Right lung (tissue), 5 donors: ENCODE data around the gene DIP2C. TPM values are rescaled to one million over a fixed set of nuclear protein-coding genes. Genes with fewer than 3 reads are reported as not detected.
"Not testable (repeated sequence)": the region's sequence is repeated elsewhere in the genome, so short reads cannot be mapped to it uniquely, and the experiment has no call there.

Experiments
- DNase-seq, 2 donors: peaks; one replicate each; pipeline ENCODE4 v3.0.0-alpha.2; 2013
- polyA plus RNA-seq, 5 donors: library from polyadenylated mRNA; unstranded; fragments of 120-200 nt; gene quantifications; one replicate each; pipeline versions ENCODE4 v1.2.1 to v1.2.3, GENCODE V29; 2013; ENCODE audit warnings: inconsistent platforms in 1 of 5, low replicate concordance in 1 of 5; ENCODE audit not compliant: insufficient read length in 5 of 5, insufficient read depth in 1 of 5

The DIP2C gene
- polyA plus RNA-seq, 5 donors: 15.8 to 20.3 (median 17.9) TPM

DNA sequence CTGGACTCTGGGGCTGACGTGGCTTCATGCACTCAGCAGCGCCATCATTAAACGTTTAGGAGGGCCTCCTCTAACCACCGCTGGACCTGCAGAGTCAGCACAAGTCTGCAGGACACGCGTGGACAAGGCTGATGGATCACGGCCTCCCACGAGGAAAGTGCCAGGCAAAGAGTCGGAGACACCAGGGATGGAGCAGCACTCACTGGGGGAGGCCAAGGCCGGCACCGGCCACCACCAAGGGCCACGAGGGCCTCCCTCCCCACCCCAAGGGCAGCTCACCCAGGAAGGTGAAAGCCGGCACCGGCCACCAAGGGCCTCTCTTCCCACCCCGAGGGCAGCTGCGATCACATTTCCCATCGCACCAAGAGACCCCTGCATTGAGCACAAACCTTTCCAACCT, 91.5 kb downstream of the DIP2C start:
- DNase-seq: no peak

DNA sequence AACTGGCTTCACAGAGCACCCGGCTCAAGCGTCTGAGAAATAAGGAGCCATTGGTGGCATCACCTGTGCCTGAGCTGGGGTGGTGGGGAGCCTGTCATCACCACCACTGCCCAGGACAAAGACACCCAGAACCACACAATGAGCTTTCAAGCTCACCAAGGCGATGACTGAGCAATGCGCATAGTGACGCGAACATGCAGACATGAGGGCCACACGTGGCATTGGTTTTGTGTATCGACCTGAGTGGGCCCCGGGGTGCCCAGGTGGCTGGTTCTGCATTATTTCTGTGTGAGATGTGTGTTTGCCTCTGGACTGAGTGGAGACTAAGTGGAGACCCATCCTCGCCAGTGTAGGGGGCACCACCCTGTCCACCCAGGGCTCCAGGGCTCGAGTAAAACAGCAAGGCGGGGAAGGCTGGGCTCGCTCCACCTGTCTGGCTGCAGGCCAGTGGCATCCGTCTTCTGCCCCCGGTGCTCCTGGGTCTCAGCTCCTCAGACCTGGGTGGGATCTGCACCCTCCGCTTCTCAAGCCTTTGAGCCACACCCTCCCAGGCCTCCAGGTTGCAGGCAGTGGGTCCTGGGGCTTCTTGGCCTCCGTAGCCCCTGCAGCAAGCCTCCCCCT, 92.6 kb downstream of the DIP2C start:
- no peak for DNase-seq

DNA sequence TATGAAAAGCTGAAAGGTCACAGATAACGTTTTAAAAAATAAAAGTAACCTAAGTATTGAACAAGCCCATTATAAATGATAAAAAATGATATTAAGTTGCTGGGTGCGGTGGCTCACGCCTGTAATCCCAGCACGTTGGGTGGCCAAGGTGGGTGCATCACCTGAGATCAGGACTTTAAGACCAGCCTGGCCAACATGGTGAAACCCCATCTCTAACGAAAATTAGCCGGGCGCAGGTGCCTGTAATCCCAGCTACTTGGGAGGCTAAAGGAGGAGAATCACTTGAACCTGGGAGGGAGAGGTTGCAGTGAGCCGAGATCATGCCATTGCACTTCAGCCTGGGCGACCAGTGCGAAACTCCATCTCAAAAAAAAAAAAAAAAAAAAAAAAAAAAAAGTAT, 93.3 kb downstream of the DIP2C start:
- not testable (repeated sequence) for DNase-seq

DNA sequence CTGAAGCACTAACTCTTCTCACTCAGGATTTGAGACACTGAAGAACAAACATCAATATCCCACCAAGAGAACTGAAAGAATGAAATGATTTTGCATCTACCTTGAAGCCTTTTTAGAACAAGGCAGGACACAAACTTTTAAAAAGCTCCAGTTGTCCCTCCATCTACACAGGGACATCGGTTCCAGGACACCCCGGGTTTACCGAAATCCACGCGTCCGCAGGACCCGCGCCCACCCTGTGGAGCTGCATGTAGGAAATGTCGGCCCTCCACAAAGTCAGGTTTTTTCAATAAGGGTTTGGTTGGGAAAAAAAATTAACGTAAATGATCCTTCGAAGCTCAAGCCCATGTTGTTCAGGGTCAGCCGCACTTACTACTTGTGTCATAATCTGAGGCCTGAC, 94.0 kb downstream of the DIP2C start:
- DNase-seq: no peak

DNA sequence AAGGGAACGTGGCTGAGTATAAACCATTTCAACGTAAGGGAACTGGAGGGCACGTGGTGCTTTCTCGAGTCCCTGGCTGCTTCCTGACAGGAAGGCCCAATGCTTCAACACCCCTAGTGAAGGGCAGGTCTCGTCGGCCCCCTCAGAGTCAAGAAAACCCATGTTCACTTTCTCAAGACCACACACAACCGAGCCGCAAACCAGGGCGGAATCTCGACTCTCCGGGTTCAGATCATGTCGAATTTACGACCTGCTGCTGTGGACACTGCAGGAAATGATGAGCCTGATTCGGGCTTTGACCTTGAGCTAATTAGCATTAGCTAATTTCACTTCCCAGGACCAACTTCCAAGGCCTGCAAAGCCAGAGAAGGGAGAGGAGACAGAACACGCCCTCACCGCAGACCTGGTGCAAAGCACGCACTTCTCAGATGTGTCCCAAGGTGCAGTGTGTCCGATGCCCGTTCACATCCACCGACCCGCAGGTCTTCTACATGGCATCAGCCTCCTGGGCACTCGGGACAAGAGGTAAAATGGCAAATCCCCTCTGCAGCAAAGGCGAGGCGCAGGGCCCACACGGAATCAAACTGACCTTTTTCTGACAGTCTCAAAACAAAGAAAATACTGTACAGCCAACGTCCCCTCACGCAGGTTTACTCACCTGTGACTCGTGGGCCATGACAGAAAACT, 94.7 kb downstream of the DIP2C start:
- DNase-seq: no peak

DNA sequence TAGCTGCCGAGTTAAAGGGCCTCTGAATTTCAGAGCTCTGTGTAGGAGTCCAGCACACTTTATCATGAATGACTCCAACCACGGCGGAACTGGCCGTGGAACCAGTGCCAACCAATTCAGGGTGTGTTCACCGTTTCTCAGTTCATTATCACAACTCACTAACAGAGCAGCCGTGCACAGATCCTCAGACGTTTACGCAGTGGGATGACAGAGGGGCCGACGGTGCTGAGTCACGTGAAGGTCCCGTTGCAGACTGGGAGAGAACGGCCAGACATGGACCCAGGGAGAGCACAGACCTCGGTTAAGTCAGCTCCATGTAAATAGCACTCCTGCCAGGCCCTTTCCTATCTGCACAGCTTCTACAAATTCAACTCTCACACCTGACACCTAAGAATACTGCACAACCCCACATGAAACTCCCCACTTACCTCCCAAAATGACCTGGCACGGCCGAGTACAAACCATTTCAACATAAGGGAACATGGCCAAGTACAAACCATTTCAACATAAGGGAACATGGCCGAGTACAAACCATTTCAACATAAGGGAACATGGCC, 95.5 kb downstream of the DIP2C start:
- DNase-seq: no peak

DNA sequence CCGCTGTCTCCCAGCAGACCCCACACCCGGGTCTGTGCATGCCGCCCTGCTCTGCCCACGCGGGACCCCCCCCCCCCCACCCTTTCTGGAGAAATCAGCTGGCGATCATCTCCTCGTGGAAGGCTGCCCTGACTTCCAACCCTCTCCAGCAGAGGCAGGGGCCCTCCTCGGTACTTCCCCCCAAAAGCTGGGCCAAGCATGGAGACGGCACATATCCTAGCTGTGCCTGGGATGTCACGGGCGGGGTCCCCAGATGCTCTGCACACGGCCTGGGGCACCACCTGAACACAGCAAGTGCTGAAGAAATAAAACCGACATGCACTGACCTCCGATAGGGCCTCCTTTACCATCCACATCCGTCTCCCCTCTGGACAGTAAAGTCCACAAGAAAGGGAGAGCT, 96.0 kb downstream of the DIP2C start:
- DNase-seq: no peak

DNA sequence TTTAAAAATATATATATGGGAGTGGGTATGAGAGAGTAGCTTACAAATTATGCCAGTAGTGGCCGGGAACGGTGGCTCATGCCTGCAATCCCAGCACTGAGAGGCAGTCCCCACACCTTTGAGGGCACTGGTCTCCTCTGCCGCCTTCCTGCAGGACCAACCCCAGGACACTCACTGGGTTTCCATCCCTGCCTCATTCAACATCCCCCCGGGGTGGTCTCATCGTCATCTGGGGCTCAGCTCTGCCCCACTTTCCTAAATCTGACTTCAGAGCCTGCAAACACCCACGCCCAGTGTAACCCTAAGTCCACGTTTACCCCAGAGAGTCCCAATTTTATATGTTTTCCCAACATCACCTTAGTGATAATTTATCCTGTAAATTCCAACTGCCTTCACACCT, 96.5 kb downstream of the DIP2C start:
- no peak for DNase-seq

DNA sequence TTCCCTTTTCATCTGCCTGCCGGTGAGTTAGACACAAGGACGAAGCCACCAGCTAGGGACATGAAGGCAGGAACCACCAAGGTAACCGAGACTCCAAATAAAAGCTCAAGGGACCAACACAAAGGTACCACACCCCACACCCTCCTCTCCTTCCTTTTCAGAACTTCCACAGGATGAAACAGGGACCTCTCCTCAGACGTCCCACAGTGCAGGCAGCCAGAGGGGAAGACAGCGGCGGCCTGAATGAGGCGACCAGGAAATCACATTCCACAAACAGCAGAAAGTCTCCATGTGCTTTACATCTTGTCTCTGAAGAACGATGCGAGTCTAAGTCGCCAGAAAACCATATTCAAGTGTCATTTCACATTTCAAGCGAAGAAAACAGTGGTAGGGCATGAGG, 97.8 kb downstream of the DIP2C start:
- no peak for DNase-seq

DNA sequence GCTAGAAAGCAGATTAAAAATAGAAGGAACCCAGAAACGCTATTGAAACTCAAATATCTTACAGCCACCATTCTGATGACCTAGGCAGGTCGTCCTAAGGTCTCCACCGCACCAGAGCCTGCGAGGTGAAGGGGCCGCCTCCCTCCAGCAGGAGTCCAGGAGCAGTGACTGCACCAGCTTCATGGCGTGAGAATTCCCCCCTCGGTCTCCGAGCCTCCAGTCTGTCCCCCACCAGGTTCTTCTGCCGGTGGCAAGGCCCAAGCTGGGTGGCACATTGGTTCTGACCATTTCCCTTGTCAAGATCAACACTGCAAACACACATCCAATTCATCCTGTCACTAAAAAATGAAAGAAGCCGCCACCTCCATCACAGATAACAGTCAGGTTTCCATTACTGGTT, 98.7 kb downstream of the DIP2C start:
- no peak for DNase-seq

DNA sequence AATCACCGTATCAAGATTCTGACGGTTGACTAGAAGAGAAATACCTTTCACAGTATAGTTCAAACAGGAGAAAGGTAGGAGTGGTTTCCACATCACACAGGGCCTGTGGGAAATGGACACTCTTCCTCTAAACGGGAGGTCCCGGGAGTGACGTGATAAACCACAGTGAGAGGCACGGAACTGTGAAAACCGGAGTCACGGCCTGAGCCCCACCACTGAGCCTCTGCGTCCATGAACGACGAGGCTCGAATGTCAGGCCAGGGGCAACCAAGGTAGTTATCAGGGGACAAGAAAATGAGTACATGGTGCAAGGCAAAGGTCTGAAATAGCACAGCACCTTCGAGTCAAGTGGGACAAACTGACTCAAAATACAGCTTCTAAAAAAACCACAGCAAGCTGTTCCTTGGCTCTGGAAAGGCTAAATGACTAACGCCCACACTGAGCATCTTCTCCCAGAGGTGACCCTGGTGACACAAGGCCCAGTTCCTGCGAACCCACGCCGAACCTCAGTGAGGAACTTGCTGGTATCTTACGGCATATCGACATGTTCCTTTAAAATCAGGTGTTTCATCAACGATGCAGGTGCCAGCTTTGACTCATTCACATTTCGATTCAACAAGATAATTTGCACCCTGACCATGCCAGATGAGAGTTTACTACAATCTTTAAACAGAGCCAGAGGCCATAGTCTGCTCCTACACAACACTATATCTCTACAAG, 99.3 kb downstream of the DIP2C start:
- no peak for DNase-seq

DNA sequence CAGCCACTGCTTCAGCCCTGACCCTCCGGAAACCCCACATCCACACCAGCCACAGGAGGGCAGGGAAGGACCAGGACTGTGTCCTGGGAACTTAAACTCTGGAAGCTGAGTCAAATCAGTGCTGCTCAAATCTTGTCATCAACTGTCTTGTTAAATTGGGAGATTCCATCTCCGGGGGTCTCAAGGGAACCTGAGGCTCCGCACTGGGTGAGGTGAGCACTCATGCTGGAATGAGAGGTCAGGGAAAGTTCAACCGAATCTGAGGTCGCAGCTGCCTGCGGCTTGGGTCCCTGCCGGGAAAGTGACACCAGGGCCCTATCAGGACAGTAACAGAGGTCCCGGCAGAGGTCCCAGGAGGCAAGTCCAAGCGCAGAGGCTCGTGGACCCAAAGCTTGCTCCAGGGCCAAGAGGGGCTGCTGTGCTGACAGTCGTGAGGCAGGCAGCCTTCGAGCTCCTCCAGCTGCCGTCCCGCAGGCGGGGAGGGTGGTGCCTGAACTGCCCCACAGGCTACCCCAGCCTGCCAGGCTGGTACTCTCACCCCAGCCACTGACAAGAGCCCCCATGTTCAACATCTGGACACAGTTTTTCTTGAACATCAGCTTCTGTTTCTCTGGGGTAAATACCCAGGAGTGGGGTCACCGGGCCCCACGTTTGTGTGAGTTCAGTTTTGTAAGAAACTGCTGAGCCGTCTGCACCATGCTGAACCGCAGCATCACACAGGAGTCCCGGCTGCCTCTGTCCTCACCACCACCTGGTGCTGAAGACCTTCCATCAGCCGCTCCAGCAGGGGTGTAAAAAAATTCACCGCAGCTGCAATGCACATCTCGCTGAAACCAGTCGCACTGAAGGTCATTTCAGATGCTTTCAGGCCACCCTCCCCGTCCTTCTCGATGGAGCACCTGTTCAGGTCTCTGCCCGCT, 101.0 kb downstream of the DIP2C start:
- DNase-seq: no peak

DNA sequence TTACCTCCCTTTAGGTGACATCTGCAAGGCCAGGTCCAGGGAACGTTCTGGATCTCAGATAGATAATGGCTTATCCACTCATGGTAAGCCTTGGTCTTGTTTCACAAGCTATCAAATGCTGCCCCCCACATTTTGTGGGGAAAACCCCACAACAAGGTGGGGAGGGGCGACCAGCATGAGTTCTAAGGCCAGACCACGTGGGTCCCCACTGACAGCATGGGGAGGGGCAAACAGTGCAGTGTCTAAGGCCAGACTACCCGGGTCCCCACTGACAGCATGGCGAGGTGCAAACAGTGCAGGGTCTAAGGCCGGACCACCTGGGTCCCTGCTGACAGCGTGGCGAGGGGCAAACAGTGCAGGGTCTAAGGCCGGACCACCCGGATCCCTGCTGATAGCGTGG, 102.8 kb downstream of the DIP2C start:
- no peak for DNase-seq

DNA sequence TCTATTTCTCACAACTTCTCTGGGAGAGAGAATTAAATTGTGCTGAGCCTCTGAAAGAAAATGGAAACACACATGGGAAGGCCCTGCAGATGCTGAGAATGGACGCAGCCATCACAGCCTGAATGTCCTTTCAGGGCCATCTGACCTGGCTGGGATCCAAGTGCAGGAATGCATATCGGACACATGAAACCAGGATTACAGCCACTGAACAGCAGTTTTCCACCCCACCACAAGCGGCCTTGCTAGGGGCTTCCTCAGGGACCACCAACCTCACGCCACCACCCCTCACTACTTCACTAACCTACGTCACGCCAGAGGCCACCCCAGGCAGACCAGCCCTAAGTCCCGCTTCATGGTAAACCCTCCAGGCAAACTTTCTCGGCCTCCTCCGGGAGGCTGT, 103.3 kb downstream of the DIP2C start:
- no peak for DNase-seq

DNA sequence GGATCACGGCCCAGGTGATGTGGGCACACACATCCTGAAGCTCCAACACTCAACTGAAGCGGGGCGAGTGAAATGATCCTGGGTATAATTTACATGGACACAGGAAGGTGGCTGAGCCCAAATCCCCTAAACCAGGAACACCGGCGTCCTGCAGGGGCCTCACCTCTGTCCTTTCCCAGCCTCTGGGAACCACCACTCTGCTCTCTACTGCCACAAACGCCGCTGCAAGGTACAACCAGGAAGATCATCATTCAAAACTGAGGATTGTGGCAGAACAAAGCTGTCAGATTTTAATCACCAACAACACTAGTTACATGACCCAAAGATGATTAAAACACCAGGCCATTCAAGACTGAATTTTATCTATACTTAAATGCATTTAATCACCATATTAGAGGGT, 104.0 kb downstream of the DIP2C start:
- no peak for DNase-seq

DNA sequence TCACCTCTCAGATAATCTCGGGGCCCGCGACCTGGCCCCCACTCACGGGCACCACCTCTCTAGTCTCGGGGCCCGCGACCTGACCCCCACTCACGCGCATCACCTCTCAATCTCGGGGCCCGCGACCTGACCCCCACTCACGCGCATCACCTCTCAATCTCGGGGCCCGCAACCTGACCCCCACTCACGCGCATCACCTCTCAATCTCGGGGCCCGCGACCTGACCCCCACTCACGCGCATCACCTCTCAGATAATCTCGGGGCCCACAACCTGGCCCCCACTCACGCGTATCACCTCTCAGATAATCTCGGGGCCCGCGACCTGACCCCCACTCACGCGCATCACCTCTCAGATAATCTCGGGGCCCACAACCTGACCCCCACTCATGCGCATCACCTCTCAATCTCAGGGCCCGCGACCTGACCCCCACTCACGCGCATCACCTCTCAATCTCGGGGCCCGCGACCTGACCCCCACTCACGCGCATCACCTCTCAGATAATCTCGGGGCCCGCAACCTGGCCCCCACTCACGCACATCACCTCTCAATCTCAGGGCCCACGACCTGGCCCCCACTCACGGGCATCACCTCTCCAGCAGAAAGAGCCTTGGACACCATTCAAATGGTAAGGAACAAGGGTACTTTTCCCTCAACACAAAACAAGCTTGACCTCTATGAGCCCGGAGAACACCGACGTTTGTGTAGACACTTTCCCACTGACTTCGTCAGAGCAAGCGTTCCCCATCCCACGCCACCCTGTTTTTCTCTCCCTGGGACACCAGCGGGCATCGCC, 104.8 kb downstream of the DIP2C start:
- DNase-seq: not testable (repeated sequence)

DNA sequence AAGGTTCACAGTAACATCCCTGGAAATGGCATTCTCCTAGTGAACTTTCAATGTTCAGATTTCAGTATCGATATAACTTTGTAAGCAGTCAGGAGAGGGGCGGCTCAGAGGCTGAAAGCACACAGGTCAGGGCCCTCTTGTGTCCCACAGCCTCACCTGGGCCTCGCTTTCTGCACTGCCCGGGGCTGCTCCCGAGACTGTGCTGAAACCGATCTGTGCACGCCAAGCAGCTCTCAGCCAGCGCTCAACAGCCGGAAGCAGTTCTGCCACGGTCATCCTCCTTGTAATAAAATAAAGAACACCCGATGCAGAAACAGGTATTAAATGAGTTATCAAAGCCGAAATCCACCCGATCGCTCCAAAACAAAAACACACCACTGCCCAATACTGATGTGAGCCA, 106.0 kb downstream of the DIP2C start:
- DNase-seq: no peak

DNA sequence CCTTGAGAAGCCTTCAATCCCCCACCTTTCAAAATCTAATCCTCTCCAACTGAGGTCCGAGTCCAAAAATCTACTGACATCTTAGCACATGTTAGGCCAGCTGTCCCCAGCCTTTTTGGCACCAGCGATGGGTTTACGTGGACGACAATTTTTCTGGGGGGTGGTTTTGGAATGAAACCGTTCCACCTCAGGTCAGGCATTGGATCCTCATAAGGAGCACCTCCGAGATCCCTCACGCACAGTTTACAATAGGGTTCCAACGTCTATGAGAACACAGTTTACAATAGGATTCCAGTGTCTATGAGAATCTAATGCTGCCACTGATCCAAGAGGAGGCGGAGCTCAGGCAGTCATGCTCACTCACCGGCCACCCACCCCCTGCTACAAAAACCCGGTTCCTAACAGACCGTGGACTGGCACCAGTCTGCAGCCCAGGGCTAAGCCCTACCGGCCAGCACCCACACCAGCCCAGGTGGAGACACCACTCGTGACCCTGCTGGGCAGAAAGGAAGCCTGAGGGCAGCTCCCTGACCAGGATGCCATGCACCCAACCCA, 107.6 kb downstream of the DIP2C start:
- DNase-seq: no peak

DNA sequence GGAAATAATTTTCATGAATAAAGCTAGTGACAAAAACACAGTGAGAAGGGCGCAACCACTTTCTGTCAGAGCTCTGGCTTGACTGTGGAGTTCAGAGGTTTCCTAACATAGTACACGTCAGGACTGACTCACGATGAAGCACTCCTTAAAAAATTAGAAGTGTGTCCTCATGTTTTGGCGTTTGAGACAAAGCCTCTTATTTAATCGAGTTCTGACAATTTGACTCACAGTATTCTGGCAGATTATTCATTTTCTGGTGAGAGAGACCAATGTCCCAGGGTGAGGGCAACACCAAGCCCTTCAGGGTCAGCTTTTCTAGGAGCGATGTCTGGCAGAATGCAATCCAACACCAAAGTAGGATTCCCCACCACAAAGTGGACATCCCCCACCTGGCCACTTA, 108.7 kb downstream of the DIP2C start:
- no peak for DNase-seq

DNA sequence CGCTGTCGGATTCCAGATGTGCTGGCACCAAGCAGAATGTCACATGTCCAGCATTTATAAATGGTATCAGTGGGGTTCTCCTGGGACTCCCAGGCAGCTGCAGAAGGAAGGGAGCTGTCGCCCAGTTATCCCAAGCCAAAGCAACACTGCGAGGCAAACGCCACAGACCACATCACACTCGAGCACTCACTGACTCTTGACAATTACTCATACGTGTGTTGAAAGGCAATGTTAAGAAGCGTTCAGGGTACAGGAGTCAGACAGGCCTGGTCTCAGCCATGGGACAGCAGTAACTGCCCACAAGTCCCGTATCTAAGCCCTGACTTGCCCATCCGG, 113.4 kb downstream of the DIP2C start:
- no peak for DNase-seq
